Vein endothelial cell (primary cell): Measurements from ENCODE around the gene HNRNPH3. TPM values are rescaled to one million over a fixed set of nuclear protein-coding genes. Genes with fewer than 3 reads are reported as not detected.

Source experiments
- total RNA-seq: library from RNA; depleted of rRNA; stranded (reverse); fragments of >200 nt; gene quantifications from 2 replicates; pipeline ENCODE4 v1.2.3, GENCODE V29; 2012

The HNRNPH3 gene, protein sequence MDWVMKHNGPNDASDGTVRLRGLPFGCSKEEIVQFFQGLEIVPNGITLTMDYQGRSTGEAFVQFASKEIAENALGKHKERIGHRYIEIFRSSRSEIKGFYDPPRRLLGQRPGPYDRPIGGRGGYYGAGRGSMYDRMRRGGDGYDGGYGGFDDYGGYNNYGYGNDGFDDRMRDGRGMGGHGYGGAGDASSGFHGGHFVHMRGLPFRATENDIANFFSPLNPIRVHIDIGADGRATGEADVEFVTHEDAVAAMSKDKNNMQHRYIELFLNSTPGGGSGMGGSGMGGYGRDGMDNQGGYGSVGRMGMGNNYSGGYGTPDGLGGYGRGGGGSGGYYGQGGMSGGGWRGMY
- total RNA-seq, result 7.8 and 15.4 TPM in 2 replicates

DNA sequence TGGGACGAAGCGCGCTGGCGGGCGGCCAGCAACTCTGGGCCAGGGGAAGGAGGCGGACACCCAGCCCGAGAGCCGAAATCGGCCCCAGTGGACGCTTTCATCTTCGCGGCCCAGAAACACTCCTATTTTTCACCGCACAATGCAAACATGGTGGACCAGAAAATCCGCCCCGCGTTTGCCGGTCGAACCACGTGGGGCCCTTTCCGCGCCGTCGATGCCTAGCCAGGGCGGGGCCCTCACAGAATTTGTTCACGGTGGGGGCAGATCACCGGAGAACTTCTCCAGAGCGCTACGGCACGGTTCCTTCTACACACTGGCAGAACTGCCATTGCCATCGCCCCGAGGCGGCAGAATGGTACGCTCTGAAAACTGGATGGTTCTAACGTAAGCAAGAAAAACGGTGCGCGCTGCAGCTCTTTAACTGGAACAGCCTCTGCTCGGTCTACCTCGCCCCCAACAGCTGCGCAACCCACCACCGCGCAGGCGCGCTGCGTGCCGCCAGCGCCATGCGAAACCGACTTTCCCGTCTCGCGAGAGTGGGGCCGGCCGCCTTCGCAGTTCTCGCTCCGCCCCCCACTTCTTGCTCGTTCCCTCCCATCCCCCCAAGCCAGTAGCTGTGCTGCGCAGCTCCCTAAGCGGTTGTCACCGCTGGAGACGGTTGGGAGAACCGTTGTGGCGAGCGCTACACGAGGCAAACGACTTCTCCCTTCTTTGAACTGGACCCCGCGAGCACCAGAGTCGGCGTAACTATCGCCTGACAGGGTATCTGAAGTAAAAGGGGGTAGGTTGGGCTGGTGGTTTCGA is at the start of gene HNRNPH3:
TSS of gene HNRNPH3 (plus strand) at position 610 of the 804 bp plus-strand sequence. CDS start 5,158 bp downstream, outside the sequence.

DNA sequence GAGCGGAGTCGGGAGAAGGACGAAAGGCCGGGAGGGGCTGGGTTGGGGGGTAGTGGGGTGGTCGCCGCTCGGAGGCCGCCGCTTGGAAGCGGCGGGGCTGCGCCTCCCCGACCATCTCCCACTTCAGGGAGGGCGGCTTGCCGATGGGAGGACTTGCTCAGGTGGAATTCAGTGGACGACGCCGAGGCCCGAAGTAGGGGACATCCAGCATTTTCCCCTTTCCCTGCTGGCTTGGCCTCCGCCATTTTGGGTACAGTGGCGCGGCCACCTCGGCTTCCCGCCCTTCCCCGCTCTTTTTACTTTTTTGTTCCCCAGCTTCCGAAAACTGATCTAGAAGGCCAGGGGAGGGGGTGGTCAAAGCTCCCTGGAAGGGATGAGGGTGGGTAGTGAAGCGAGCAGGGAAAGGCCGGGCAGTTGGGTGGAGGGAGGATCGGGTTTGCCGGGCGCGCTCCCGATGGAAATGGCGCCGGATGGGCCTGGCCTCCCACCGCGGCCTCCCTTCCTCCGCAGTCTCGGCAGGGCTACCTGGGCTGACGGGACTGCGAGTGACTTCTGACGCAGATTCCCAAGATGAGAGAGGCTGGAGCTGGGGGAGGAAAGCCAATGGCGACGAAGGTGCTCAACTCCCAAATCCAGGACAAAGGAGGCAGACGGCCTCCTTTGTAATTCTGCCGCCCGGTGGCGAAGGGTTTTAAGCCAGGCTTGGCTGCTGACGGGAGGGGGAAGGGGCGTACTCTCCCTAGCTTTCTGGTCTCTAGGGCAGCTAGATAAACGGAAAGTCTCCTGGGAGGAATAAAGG is 594 bp downstream of the HNRNPH3 start, which contains the start of gene PBLD:
TSS of gene PBLD (minus strand) at position 670 of the 799 bp plus-strand sequence. CDS start 26,084 bp downstream, outside the sequence.

Other genes starting within 250 kb of the HNRNPH3 start
- gene MYPN, start 222.6 kb upstream of the HNRNPH3 start, total RNA-seq, result under 0.01 and 0.29 TPM in 2 replicates
- gene ATOH7, start 100.0 kb upstream of the HNRNPH3 start, total RNA-seq, result not detected in 2 replicates
- 4.6 and 7.2 TPM in 2 replicates for gene PBLD, start 864 bp downstream of the HNRNPH3 start, total RNA-seq
- gene RUFY2, start 75.2 kb downstream of the HNRNPH3 start, total RNA-seq, result 24.5 and 31.1 TPM in 2 replicates
- 5.9 and 11.6 TPM in 2 replicates for gene DNA2, start 139.9 kb downstream of the HNRNPH3 start, total RNA-seq
- 10.1 and 15.5 TPM in 2 replicates for gene SLC25A16, start 195.5 kb downstream of the HNRNPH3 start, total RNA-seq
- gene TET1, start 228.3 kb downstream of the HNRNPH3 start, total RNA-seq, result 0.96 and 1.3 TPM in 2 replicates